GM19099 (cell line): ENCODE results near the gene CHMP4A.

ENCODE experiments used
- POLR2A ChIP-seq: IDR thresholded peaks from 3 replicates; pipeline ENCODE4 v1.6.1; 2011; ENCODE audit warnings: low read depth; ENCODE audit not compliant: insufficient read length; ENCODE audit errors: extremely low read depth

Gene CHMP4A

GRCh38 chr14:24212924-24213865 is at the start of gene CHMP4A:
CHMP4A (minus strand) TSS chr14:24213488; CDS start chr14:24213439, 49 bp downstream.
- TF ChIP-seq POLR2A: peak; percentile 93

- TF ChIP-seq POLR2A: no peak
These were observed 48.7 kb upstream of the CHMP4A start for GRCh38 chr14:24261969-24262327.

DNA sequence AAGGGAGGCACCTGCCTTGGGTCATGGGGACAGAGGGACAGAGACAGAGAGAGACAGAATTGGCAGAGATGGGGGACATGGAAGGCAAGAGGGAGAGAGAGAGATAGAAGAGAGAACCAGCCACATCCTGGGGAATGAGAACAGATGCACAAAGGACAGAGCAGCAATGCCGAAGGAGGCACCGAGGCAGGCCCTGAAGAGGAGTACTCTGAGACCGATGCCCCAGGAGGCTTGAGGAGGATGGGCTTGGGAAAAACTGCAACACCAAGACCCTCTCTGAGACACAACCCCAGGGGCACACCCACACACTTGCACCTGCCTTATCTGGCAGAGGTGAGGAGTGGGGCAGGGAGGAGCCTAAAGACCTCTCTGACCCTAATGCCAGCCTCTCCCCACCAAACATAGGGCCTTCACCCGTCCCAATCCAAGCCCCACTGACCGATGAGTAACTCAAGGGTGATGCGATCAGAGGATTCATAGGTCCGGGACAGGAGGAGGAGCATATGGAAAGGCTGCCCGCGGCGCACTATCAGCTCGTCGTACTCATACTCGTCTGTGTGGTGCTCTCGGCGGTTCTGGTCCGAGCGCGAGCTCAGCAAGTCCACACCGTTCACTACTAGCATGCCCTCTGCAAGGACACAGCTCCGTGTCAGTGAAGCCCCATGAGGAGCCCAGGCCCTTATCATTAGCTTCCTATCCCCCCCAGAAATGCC is 48.1 kb upstream of the CHMP4A start:
- TF ChIP-seq POLR2A: no peak

DNA sequence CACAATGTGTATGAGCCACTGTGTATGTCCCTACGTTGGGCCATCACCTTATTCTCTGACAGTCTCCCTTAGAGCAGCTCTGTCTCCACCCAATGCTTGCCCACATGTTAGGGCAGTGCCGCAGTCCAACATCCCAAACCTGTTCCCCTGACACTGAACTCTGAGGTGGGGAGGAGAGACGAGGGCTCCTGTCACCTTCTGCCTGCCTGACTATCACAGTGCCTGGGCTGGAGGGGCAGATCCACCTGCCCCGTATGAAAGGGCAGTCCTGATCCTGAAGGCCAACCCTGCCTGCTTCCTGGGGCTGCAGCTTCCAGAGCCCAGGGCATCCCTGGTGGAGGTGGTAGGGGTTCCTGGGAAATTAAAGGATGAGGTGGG is 47.5 kb upstream of the CHMP4A start:
- TF ChIP-seq POLR2A: no peak

DNA sequence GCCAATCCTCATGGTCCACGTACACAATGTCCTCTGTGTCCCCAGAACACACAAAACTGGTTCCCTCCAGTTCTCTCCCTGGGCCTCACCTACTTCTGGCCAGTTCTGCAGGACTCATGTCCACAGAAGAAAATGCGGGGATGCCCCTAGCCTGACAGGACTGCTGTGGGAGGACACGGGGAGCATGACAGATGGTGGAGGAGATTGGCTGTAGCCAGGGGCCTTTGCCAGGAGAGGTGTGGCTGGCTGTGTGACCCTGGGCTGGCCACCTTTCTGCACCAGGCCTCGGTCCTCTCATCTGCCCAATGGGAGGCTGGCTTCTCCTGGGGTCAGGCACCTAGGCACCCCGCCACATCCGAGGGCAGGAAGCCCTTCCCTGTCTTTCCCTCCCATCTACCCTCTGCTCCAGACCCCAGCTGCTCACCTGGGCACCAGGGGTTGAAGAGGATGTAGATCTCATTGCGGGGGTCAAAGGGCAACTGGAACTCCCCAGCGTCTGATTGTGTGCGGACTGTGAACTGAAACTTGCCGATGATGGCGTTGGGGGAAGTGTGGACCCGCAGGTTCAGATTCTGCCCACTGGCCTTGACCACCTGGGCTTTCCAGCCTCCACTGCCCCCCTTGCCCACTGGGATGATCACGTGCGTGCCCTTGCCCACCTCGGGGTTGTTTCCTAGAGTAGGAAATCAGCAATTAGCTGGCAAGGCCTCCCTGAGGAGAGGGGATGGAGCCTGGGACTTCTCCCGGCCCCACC is 46.9 kb upstream of the CHMP4A start:
- no peak for TF ChIP-seq POLR2A

- no peak for TF ChIP-seq POLR2A
These were observed 46.2 kb upstream of the CHMP4A start for GRCh38 chr14:24259282-24260025.

DNA sequence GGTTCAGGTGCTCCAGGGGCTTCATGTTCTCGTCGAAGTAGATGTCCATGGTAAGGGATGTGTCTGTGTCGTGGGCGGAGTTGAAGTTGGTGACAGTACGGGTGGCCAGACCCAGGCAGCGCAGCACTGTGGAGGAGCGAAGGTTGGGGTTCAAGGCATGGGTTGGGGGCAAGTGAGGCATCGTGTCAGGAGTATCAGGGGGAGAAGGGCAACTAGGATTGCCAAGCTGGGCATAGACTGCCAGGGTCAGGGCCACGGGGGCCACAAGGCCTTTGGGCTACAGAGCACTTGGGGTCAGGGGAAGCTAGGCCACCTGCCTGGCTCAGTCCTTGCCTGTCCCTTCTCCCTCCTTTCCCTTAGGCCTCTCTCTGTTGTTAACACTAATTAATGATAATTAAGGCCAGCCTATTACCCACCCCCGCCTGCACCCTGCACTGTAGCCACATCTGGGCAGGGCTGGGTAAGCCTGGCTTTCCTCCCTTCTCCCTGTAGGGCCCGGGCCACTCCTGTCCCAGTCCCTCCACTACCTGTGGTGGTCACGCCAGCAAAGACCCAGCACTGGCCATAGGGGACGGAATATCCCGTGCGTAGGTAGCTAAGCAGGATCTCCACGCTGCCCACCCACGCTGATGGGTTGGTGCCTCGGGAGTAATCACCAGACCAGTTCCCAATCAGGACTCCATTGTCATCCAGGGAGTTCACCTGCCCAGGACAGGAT is 45.4 kb upstream of the CHMP4A start:
- no peak for TF ChIP-seq POLR2A

DNA sequence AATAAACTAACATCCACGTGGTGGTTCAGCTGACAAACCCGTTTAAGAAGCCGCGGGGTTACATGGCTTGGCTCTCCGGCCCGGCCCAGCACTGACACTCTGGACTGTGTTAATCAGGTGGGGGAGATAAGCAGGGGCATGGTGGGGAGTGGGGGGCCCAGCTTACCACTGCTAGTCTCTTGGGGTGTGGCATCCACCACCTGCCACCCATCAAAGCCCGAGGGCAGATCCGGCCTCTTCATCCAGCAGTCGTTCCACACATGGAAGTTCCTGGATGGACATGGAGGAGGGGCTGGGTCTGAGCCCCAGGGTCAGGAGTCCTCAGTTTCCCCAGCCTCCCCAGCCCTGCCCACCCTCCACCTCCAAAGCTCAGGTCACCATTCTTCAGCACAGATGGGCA is 44.8 kb upstream of the CHMP4A start:
- TF ChIP-seq POLR2A: no peak

GRCh38 chr14:24256960-24257359 is 43.7 kb upstream of the CHMP4A start:
- TF ChIP-seq POLR2A: no peak

- TF ChIP-seq POLR2A: no peak
These were observed 42.8 kb upstream of the CHMP4A start for GRCh38 chr14:24255931-24256711.

DNA sequence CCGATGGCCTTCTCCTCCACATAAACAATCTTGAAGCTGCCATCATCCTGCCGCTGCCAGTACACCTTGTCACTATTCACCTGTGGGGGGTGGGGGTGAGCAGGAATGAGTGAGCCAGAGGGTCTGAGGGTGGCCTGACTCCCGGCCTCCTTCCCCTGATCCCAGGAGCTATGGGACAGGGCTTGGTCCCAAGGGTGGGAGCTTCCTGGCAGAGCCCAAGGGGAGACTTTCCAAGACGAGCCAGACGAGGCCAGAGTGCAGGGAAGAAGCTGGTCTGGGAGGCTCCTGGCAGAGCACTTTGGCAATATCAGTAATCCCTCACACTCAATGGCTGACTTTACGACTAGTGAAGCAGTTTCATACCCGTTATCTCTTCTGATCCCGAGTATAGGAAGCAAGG is 42.1 kb upstream of the CHMP4A start:
- no peak for TF ChIP-seq POLR2A

DNA sequence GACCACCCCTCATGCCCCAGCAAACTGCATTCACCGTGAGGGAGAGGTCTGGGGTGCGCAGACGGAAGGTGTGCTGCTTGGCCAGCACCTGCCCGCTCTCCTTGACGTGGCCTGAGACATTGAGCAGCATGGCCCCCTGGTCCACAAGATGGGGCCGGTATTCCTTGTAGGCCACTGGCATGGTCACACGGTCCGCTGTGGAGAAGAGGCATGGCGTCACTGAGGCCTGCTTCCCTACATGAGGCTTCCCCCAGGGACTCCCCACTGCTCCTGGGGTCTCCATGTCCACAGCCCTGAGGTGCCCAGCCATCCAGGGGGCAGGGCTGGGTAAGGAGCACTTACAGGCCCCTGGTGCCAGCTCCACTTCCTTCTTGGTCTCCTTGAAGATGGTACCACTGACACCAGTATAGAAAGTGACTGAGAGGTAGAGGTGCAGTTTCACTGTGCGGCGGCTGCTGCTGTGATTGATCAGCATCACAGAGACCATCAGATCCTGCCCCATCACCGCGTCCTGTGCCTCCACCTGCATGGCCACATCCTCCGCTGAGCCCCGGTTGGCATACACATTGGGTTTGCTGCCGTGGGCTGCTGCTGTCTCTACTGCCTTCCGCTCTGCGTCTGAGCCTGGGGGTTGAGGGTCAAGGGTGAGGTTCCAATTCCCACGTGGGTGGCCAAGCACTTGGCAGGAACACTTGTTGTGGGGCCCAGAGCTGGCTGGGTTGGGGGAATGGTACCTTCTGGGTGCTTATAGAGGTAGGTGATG is 41.5 kb upstream of the CHMP4A start:
- no peak for TF ChIP-seq POLR2A

GRCh38 chr14:24253936-24254335 is 40.6 kb upstream of the CHMP4A start:
- no peak for TF ChIP-seq POLR2A
